ENCODE data around the gene ZWILCH. TPM values are rescaled to one million over a fixed set of nuclear protein-coding genes. Genes with fewer than 3 reads are reported as not detected.
A peak's percentile ranks its signal among the peaks of the same experiment; 100 is the strongest.

ZWILCH gene
- total and polyA plus RNA-seq, 2 donors (not counting 3 experiments of a cell fraction or from before 2014, with no cell fraction given), result 9.3 to 28.8 TPM

GRCh38 chr15:66505430-66505811 is 295 bp downstream of the ZWILCH start:
- Histone ChIP-seq H3K79me2 (ENCODE audit: control insufficient read depth, insufficient read depth, low read length) (peaks cover 70% of the 10 kb centered on the region), H3K9ac (replicated peaks; ENCODE audit: extremely low read depth, insufficient read depth, low read length) (peak overlapping the region; percentile 98), H3K4me2 (ENCODE audit: insufficient read depth, low read length) (peak overlapping the region; percentile 85), H4K20me1 (replicated peaks; ENCODE audit: control insufficient read depth, extremely low read depth, insufficient read depth, low read length) (no peaks in the 10 kb centered on the region), H3K9me1 (replicated peaks; ENCODE audit: control insufficient read depth, extremely low read depth, insufficient read depth, low read length) (no peaks in the 10 kb centered on the region), H3K4me1 (ENCODE audit: control insufficient read depth, extremely low read depth, insufficient read depth, low read length) (peaks cover 28% of the 10 kb centered on the region), H3K27me3 (ENCODE audit: control insufficient read depth in 2 of 2, insufficient read depth in 2 of 2, low read length in 2 of 2) (no peaks in the 10 kb centered on the region), H2AFZ (ENCODE audit: low read depth, low read length) (peak overlapping the region; percentile 84), H3K9me3 (replicated peaks; ENCODE audit: control insufficient read depth, insufficient read depth, low read length) (no peaks in the 10 kb centered on the region), H3K36me3 (ENCODE audit: control insufficient read depth in 2 of 2, extremely low read depth in 1 of 2, insufficient read depth in 2 of 2, low read length in 2 of 2) (peaks cover 14 to 23% of the 10 kb centered on the region in 2 experiments), H3K27ac (ENCODE audit: insufficient read depth, low read depth, low read length) (peak overlapping the region; percentile 96), H3K4me3 (replicated peaks in 1 of 3; ENCODE audit: insufficient read depth in 1 of 3, low read depth in 1 of 3, low read length in 3 of 3) (peak overlapping the region; percentile 93 to 98 (median 98))
- TF ChIP-seq MAX (IDR thresholded peaks at IDR 0.05; ENCODE audit: insufficient read depth, insufficient read length) (no peak), GATA2 (IDR thresholded peaks at IDR 0.05; ENCODE audit: insufficient read depth, insufficient read length, low read depth, low read length) (no peak), POLR2A (IDR thresholded peaks at IDR 0.05; ENCODE audit: low read depth, low read length) (no peak), EZH2 (IDR thresholded peaks at IDR 0.05; ENCODE audit: borderline replicate concordance, low read depth, low read length, severe bottlenecking) (no peak), MYC (IDR thresholded peaks at IDR 0.05; ENCODE audit: low read depth, low read length) (no peak), POLR2AphosphoS5 (IDR thresholded peaks at IDR 0.05; ENCODE audit: insufficient read depth, low read depth, low read length) (no peak), CTCF (IDR thresholded peaks at IDR 0.05; ENCODE audit: extremely low read depth in 1 of 2, insufficient read depth in 1 of 2, low read depth in 1 of 2, low read length in 2 of 2) (no peak), FOS (IDR thresholded peaks at IDR 0.05; ENCODE audit: borderline replicate concordance, insufficient read depth, low read length) (no peak), JUN (IDR thresholded peaks at IDR 0.05; ENCODE audit: borderline replicate concordance, insufficient read depth, insufficient read length, low read depth) (no peak)
- CTCF ChIA-PET, result interaction anchor here (2.0 kb wide), 1 partner anchor 10 kb away, joined by 5 read pairs; no protein-coding TSS in a partner anchor
- intact Hi-C loops (cut with micrococcal nuclease) (loop anchor here (2.0 kb wide), 2 partner anchors 61 to 197 kb away; partner anchors contain the start of gene SMAD6), dilution Hi-C loops (cut with MboI; ENCODE audit: extremely low pct_ligation_motif_present, low sequenced_read_pairs) (no loop called here)
- POLR2A ChIA-PET, result interaction anchor here (1.2 kb wide), 1 partner anchor 609 kb away, joined by 3 read pairs; no protein-coding TSS in a partner anchor
- FAIRE-seq, result no peak
- BruUV-seq (replicated peaks), result TSS peak; percentile 75
- DNase-seq (ENCODE audit: low read depth, low spot score), result no peak

All from endothelial cell of umbilical vein (primary cell).